Tibial nerve (tissue), 4 donors: Measurements from ENCODE around the gene CD151. TPM values are rescaled to one million over a fixed set of nuclear protein-coding genes. Genes with fewer than 3 reads are reported as not detected.

Experiments
- DNase-seq, 2 donors: peaks; one replicate each; pipeline ENCODE4 v3.0.0-alpha.2; 2019; ENCODE audit warnings: low spot score in 2 of 2
- H3K27ac ChIP-seq, 4 donors: fragments of 200-600 bp; sonication (generic) in 3 of 4; one replicate each; pipeline ENCODE4 v1.5.1; 2017 to 2019; ENCODE audit warnings: mild to moderate bottlenecking in 1 of 4
- H3K27me3 ChIP-seq, 2 donors: fragments of 200-600 bp; sonication (generic) in 1 of 2; one replicate each; pipeline versions ENCODE4 v1.5.1 to v1.6.0; 2017 to 2019
- H3K36me3 ChIP-seq, 3 donors: fragments of 200-600 bp; sonication (generic); one replicate each; pipeline ENCODE4 v1.5.1; 2018 to 2019
- H3K4me1 ChIP-seq, 4 donors: fragments of 200-600 bp; sonication (generic) in 3 of 4; one replicate each; pipeline ENCODE4 v1.5.1; 2017 to 2019
- H3K4me3 ChIP-seq, 4 donors: fragments of 200-600 bp; sonication (generic) in 3 of 4; one replicate each; pipeline ENCODE4 v1.5.1; 2017 to 2019; ENCODE audit warnings: mild to moderate bottlenecking in 1 of 4, moderate library complexity in 1 of 4
- H3K9me3 ChIP-seq, 4 donors: fragments of 200-600 bp; sonication (generic) in 3 of 4; one replicate each; pipeline ENCODE4 v1.5.1; 2017 to 2019
- EP300 ChIP-seq, 2 donors: sonication (generic); formaldehyde crosslinking; IDR thresholded peaks; one replicate each; pipeline ENCODE4 v1.6.1; 2017; ENCODE audit warnings: antibody characterized with exemption in 2 of 2, mild to moderate bottlenecking in 1 of 2
- POLR2A ChIP-seq, 2 donors: fragments of 450-650 bp; IDR thresholded peaks; one replicate each; pipeline ENCODE4 v1.6.1; 2017; ENCODE audit warnings: antibody characterized with exemption in 2 of 2, mild to moderate bottlenecking in 2 of 2, moderate library complexity in 2 of 2
- WGBS, 2 donors: methylation state at CpG; one replicate each; pipeline ENCODE4 v1.1.5; 2018; 5-methylcytosine and 5-hydroxymethylcytosine counted together
- total RNA-seq, 4 donors: library from RNA; depleted of rRNA; stranded (reverse); fragments of >200 nt; gene quantifications; one replicate each; pipeline ENCODE4 v1.1.0, GENCODE V29; 2016
- TF ChIP-seq, protein P1 (sequence below), 5 experiments: fragments of 200-600 bp in 3 of 5; fragments of 450-650 bp in 2 of 5; sonication (generic) in 3 of 5; IDR thresholded peaks; one replicate each; pipeline ENCODE4 v1.5.1; 2016 to 2019; ENCODE audit warnings: antibody characterized with exemption in 5 of 5, mild to moderate bottlenecking in 3 of 5, moderate library complexity in 2 of 5

CD151 gene
- total RNA-seq, 4 donors from 2014 or later = 264 to 309 (median 281) TPM

DNA sequence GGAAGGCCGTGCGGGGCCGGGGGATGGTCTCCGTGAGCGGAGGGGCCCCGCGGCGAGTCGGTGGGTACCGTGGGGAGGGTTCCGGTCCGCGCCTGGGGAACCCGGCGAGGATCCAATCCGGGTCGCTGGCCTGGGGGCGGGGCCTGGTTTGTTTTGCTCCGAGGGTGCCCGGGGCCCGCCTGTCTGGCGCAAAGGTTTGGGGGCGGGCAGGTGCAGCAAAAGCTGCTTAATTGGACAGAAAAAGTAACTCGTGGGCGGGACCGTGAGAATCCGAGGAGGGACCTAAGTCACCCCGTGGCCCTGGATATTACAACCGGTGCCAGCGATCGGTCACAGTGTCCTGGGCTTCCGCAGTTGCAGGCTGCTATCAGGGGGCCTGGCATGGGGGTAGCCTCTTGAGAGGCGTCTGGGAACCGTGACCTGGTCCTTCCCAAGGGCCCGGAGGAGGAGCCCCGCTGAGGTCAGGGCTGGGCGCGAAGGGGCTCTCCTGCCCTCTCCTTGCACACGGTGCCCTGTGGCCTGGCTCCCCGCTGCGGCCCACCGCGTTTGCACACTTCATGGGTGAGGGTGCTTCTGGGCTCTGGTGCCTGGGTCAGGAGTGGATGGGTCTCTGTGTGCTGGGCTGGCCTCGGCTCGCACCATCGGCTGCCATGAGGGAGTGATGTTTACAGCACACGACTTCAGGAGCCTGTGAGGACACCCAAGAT lies 12.7 kb upstream of the CD151 start:
- 2% methylated on average over 15 to 31 of the region's 47 CpGs for WGBS, 2 donors
- H3K27me3 ChIP-seq = no peaks in the 10 kb centered on the region
- peak overlapping the region; percentile 88 to 95 (median 91) for H3K27ac ChIP-seq
- peaks cover 0 to 45% (median 22%) of the 10 kb centered on the region in 3 donors for H3K36me3 ChIP-seq
- H3K4me3 ChIP-seq = peak overlapping the region; percentile 65 to 81 (median 71)
- peak; percentile 73 to 77 for DNase-seq
- H3K9me3 ChIP-seq = no peaks in the 10 kb centered on the region
- H3K4me1 ChIP-seq = peaks cover 0 to 34% (median 27%) of the 10 kb centered on the region in 4 donors
- TF ChIP-seq, protein P1, sequence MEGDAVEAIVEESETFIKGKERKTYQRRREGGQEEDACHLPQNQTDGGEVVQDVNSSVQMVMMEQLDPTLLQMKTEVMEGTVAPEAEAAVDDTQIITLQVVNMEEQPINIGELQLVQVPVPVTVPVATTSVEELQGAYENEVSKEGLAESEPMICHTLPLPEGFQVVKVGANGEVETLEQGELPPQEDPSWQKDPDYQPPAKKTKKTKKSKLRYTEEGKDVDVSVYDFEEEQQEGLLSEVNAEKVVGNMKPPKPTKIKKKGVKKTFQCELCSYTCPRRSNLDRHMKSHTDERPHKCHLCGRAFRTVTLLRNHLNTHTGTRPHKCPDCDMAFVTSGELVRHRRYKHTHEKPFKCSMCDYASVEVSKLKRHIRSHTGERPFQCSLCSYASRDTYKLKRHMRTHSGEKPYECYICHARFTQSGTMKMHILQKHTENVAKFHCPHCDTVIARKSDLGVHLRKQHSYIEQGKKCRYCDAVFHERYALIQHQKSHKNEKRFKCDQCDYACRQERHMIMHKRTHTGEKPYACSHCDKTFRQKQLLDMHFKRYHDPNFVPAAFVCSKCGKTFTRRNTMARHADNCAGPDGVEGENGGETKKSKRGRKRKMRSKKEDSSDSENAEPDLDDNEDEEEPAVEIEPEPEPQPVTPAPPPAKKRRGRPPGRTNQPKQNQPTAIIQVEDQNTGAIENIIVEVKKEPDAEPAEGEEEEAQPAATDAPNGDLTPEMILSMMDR (IDR thresholded peaks at IDR 0.05) = no peak
- TF ChIP-seq EP300 (IDR thresholded peaks at IDR 0.05) (no peak), POLR2A (IDR thresholded peaks at IDR 0.05) (no peak)

DNA sequence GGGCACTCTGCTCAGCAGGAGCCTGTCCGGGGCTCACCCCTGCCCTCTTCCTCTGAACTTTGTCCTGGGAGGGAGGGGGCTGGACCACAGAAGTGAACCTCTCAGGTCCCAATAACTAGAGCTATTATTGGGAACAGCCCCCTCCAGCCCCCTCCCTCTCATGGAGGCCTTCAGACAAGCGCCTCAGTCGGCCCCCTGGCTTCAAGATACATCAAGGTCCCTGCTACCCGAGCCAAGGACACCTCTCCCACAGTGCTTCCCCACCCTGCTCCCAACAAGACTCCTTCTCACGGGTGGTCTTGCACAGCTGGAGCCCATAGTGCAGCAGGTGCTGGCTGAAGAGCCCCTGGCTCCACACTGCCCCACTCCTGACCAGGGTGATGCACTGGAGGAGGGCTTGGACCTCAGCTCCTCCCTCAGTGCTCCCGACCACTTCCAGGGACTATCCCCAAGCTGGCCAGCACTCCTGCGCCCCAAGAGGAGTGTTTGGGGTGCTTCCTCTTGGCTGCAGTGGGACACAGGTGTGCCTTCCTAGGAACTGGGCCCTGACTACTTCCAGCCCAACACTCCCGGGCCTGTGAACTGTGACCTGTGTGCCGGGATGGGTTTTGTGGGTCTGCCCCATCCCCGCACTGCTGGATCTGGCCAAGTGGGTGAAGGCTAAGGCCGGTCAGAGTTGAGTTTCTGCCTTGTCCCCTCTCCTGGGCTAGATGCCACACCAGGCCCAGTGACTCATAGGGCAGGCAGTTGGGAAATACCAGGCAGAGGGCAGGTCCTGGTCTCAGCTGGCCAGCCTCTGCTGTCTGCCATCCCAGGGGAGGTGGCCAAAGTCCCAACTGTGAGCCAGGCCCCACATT lies 11.9 kb upstream of the CD151 start:
- Histone ChIP-seq H3K4me1 (peaks cover 0 to 34% (median 27%) of the 10 kb centered on the region in 4 donors), H3K27ac (peak overlapping the region; percentile 88 to 95 (median 91)), H3K4me3 (peak overlapping the region; percentile 65 to 81 (median 71)), H3K27me3 (peaks cover 0 to 6% of the 10 kb centered on the region in 2 donors), H3K9me3 (no peaks in the 10 kb centered on the region), H3K36me3 (peaks cover 0 to 45% (median 26%) of the 10 kb centered on the region in 3 donors)
- 37 to 48% methylated on average over 7 to 9 of the region's 11 CpGs for WGBS, 2 donors
- DNase-seq = peak in 1 of 2 donors; percentile 67
- peak in 1 of 2 donors; percentile 86 for TF ChIP-seq EP300 (IDR thresholded peaks at IDR 0.05)
- TF ChIP-seq, protein P1 (IDR thresholded peaks at IDR 0.05) = no peak

GRCh38 chr11:821512-822371 lies 11.0 kb upstream of the CD151 start:
- H3K27ac ChIP-seq = peak overlapping the region in 3 of 4 donors; percentile 91 to 95 (median 91)
- 71 to 74% methylated on average over 20 to 21 of the region's 22 CpGs for WGBS, 2 donors
- H3K4me1 ChIP-seq = peaks cover 0 to 39% (median 29%) of the 10 kb centered on the region in 4 donors
- H3K36me3 ChIP-seq = peaks cover 0 to 46% (median 26%) of the 10 kb centered on the region in 3 donors
- H3K9me3 ChIP-seq = no peaks in the 10 kb centered on the region
- H3K4me3 ChIP-seq = peak overlapping the region in 3 of 4 donors; percentile 71 to 81 (median 71)
- no peak for DNase-seq
- H3K27me3 ChIP-seq = peaks cover 0 to 13% of the 10 kb centered on the region in 2 donors
- TF ChIP-seq POLR2A (IDR thresholded peaks at IDR 0.05) (no peak), EP300 (IDR thresholded peaks at IDR 0.05) (no peak)
- TF ChIP-seq, protein P1 (IDR thresholded peaks at IDR 0.05) = no peak

DNA sequence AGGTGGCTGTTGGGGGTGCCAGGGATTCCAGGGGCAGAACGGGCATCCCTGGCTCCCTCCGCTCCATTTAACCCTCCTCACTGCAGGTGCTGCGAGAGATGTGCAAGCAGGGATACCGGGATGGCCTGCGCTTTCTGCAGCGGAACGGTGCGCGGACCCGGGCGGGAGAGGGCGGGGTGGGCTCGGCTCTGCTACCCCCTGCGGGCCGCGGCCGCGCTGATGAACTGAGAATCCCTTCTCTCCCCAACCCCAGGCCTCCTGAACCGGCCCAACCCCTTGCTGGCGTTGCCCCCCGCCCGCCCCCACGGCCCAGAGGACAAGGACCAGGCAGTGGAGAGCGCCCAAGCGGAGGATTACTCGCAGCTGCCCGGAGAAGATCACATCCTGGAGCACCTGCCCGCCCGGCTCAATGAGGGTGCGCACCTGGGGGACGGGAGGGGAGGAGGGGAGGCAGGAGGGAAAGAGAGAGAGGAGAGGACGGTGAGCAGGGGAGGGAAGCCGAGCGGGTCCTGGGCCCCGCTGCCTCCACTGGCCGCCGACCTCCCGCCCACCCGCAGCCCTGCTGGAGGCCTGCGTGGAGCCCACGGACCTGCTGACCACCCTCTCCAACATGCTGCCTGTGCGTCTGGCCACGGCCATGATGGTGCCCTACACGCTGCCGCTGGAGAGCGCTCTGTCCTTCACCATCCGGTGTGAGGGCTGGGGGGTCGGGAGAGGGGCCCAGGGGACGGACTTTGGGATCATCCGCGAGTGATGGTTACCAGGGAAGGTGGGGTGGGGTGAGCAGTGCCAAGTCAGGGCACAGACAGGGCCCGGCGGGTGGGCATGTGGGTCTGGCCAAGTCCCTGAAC lies 9.1 kb upstream of the CD151 start:
- no peak for TF ChIP-seq POLR2A (IDR thresholded peaks at IDR 0.05)
- TF ChIP-seq, protein P1 (IDR thresholded peaks at IDR 0.05) = no peak
- TF ChIP-seq EP300 (IDR thresholded peaks at IDR 0.05) = no peak
- Histone ChIP-seq H3K9me3 (no peaks in the 10 kb centered on the region), H3K4me3 (no peak overlapping the region), H3K27me3 (peaks cover 0 to 29% of the 10 kb centered on the region in 2 donors), H3K27ac (no peak overlapping the region), H3K4me1 (peaks cover 0 to 54% (median 39%) of the 10 kb centered on the region in 4 donors), H3K36me3 (peaks cover 0 to 46% (median 26%) of the 10 kb centered on the region in 3 donors)
- DNase-seq = no peak
- 83 to 88% methylated on average over 29 to 50 of the region's 53 CpGs for WGBS, 2 donors
